GM18520 (cell line): ENCODE data around the gene LCE3C.
"Not testable (repeated sequence)": the region's sequence is repeated elsewhere in the genome, so short reads cannot be mapped to it uniquely, and the experiment has no call there.

Experiments used
- ATAC-seq: cut with Tn5 transposase; IDR thresholded peaks from one replicate; pipeline ENCODE4 v1.9.1; 2021; ENCODE audit not compliant: unreplicated experiment

Gene LCE3C, protein sequence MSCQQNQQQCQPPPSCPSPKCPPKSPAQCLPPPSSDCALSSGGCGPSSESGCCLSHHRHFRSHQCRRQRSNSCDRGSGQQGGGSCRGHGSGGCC

DNA sequence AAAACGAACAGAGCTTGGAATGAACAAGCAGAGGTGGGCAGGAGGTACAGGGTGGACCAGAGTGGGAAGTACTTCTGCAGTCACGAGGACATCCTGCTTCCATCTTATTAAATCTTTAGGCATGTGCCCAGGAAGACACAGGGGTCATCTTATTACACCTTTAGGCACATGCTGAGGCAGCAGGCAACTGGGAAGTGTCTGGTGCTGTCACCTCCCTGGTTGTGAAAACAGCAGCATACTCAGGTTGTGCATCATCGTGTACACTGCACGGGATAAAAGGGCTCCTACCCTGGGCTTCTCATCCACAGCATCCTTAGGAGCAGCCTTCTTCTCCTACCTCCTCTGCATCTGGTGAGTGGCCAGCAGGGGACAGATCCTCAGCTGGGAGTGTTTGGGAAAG is at the start of gene LCE3C:
LCE3C (plus strand) TSS at position 301 of the 400 bp plus-strand sequence. CDS start 498 bp downstream, outside the sequence.
- no peak for ATAC-seq

DNA sequence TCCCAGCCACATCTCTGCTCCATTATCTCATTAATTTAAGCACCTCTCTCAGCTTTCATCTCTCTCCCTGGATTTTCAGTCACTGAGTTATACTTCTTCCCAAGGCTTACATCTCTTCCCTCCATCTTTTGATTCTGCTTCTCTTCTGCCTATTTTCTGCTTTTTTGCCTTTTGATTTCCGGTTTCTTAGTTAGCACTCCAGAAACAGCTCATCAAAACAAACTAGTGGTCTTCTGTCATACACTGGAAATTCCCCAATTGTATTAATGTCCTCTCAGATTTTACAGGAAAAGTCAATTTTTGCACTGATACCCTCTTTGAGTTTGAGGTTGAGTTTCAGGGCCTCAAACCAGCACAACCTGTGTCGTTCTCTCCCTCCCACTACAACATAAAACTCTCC is 34.9 kb upstream of the LCE3C start:
- no peak for ATAC-seq

DNA sequence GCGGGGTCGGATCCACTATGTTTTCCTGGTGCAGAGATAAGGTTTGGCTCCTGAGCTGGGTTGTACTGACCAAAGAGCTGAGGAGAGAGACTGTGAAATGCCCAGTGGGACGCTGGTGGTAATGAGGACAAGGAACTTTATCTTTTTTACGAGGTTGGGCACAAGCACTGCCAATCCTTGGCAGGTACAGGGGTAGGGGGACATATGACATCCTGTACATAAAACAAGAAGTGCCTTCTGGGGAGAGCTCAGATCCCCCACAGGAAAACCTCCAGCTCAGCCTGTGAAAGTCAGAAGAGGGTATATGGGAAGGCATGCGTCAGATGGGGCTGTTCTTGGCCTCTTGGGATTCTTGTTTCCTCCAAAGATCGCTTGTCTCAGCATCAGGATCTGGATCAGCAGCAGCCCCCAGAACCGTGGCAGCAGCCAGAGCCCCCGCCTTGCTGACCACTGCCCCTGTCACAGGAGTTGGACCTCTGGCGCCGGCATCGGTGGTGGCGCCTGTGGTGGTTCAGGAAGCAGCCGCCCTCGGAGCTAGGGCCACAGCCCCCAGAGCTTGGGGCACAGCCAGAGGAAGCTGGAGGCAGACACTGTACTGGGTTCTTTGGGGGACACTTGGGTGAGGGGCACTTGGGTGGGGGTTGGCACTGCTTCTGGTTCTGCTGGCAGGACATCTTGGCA is 34.4 kb upstream of the LCE3C start:
- no peak for ATAC-seq

- ATAC-seq, result no peak
These were observed 33.4 kb upstream of the LCE3C start, which contains the start of gene LCE3E for GRCh38 chr1:152566681-152567080. Gene LCE3E, minus strand, starts transcription at chr1:152566780. Its CDS starts 572 bp downstream, at chr1:152566208.

DNA sequence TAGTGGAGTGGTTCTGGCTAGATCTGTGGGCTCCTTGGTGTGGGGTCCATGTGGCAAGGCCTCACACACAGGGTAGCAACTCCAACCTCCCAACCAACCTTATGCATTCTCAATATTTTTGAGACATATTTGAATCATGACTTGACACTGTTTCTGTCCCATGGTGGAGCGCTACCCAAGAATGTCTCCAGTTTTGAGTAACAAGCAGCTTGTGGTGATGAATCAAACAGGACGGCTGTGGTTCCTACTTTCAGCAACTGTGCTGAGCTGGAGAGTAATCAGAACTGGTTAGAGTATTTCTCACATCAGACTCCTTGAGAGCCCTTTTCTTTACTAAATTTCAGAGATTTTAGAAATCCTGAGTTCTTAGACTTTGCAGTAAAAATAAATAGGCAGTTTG is 22.9 kb upstream of the LCE3C start:
- no peak for ATAC-seq

GRCh38 chr1:152579526-152579925 is 20.5 kb upstream of the LCE3C start:
- ATAC-seq, result not testable (repeated sequence)

- no peak for ATAC-seq
These were observed 19.6 kb upstream of the LCE3C start, which contains the start of gene LCE3D for GRCh38 chr1:152580433-152580832. Gene LCE3D, minus strand, starts transcription at chr1:152580516. Its CDS starts 580 bp downstream, at chr1:152579936.

DNA sequence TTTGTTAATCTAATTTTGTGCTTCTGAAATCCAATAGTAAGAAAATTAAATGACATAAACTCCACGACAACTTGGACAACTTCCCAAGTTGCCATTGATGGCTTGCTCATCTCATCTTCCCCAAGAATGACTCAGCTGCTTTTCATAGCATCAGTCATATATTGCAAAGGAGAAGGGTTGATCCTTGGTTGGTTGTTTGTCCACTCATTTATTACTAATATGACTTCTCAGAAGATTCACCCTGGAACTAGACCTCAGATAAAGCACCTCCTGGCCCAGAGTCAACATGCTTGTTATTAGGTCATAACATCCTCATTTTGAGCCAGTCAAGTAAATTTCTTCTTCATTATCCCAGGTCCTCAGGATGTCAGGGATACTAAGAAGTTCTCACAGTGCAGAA is 17.4 kb upstream of the LCE3C start:
- no peak for ATAC-seq

GRCh38 chr1:152585586-152585985 is 14.4 kb upstream of the LCE3C start:
- ATAC-seq, result no peak

DNA sequence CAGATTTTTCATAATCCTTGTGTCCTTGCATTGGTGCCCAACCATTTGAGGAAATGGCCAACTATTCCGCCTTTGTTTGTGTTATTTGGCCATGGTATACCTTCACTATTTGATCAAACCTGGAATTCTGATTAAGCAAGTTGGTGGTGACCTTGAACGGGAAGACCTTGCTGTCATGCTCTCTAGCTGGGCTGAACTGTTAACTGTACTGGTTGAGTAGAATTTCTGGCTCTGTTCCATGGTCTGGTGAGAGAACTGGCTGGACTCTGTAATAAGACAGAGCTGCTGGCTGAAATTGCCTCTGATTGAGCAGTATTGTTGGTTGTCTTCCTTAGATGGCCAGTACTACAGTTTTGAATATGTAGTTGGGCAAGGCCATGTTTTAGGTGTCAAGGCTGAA is 3.0 kb upstream of the LCE3C start:
- ATAC-seq, result no peak

DNA sequence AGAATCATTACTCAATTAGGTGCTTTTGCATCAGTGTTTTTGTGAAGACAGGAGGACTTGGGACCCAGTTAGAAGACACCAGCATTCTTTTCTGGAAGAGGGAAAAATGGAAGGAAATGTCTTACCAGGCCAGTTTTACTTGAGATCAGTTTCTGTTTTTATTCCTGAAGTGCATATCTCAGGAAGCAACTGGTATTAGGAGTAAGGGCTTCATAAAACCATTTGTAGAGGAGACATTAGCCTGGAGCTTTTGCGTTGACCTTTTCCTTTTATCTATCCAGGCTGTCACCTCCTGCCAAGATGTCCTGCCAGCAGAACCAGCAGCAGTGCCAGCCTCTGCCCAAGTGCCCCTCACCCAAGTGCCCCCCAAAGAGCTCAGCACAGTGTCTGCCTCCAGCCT is 13.5 kb downstream of the LCE3C start, which contains the start of gene LCE3B:
LCE3B (plus strand) TSS at position 301 of the 400 bp plus-strand sequence; CDS start at position 301, 0 bp downstream.
- ATAC-seq, result no peak

- no peak for ATAC-seq
These were observed 22.0 kb downstream of the LCE3C start for GRCh38 chr1:152621993-152622392.

GRCh38 chr1:152622803-152623202 is 22.8 kb downstream of the LCE3C start, which contains the start of gene LCE3A:
Gene LCE3A, minus strand, starts transcription at chr1:152623103. Its CDS starts 0 bp downstream, at chr1:152623103.
- no peak for ATAC-seq

- ATAC-seq, result no peak
These were observed 23.3 kb downstream of the LCE3C start for GRCh38 chr1:152623203-152623844.

- no peak for ATAC-seq
These were observed 26.7 kb downstream of the LCE3C start for GRCh38 chr1:152626744-152627143.

- no peak for ATAC-seq
These were observed 30.6 kb downstream of the LCE3C start for GRCh38 chr1:152630596-152630995.

DNA sequence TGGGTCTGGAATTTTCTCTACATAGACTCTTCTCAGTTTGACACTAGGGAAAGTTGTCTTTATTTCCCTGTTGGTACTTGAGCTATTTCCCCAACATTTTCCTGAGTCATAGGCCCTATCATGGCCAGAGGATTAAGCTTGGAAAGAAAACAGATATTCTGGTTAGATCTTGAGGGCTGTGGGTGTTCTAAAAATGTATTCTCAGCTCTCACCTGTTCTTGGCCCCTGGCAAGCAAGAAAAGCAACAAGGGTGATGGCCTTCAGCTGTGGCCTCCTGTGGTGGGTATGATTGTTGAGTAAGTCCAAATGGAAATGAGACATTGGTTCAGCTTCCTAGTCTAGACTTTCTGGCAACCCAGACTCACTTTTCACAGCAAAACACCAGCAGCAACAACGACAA is 40.3 kb downstream of the LCE3C start:
- ATAC-seq, result no peak

DNA sequence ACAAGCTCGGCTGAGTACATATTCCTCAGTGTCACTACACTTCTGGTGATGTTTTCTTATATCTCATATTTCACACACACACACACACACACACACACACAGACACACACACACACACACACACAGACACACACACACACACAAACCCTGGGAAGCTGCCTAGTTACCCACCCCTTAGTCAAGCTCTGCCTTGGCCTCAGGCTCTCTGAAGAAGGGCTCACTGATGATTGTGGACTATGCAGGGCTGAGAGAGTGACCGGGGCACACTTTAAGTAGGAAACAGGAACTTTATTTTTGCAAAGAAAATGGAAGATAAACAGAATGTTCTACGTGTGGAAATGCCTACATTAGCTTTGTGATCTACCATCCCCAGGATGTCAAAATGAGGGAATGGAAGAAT is 43.9 kb downstream of the LCE3C start:
- ATAC-seq, result no peak

DNA sequence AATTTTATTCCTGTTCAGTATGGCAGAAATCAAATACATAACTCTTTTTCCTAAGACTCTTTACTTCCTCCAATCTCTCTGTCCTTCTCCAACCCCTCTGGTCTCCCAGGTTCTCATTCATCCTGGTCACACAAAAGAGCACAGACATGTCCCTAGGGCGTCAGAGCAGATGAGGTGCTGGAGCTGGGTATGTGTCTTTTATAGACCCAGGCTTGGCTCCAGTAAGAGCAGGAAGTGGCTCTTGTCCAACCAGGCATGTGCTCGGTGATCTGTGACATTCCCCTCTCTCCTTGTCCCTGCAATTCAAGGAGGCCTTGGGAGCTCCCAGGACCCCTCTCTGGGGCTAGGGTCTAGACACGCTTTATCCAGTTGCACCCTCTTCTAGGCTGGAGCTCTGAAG is 45.1 kb downstream of the LCE3C start:
- ATAC-seq, result no peak

DNA sequence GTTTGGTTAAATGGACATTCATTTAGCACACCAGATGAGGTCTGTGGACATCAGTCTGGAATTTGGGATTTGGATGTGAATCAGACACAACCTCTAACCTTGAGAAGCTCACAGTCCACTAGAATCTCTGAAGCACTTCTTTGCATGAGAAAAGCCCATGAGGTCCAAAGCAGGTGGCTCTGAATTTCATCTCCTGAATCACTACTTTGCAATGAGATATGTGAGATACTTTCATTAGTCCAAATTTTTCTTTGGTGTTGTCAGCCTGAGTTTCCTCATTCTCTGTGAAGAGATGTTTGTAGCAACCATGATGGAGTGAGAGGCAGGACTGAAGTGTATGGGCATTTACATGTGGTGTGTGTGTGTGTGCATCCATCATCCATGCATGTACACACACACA is 46.6 kb downstream of the LCE3C start:
- no peak for ATAC-seq
